Measurements from ENCODE around the gene SHC3.

SHC3 gene

DNA sequence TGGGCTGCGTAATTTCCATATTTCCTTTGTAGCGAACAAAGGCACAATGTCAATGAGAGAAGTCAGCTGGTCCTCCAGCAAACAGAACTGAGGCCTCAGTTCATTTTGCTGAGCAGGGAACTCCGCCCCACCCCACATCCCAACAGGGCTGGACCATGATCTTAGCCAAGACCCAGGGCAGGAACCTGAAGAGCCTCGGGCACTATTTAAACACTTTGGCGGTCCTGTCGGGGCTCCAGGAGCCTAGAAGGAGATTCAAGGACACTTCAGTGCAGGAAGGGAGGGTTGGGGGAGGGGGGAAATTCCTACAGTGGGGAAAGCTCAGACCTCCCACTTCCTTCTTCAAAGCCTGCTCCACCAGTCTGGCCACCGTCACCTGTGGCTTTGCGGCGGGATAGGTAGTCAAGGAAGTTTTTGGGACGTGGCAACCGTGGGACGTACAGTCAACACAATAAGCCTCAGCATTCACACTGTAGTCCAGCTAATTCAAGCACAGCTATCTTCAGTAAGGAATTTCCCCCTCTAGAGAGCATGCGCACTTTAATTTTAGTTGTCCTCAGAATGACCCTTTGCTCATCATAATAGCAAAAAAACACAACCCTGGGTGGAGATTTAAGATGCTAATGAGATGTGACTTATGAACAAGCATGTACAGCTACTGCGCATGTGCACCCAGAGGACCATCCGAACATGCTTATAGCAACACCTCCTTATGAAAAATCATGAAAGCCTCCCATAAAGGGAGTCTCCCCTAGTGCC lies 156.4 kb downstream of the SHC3 start:
- DNase-seq (ENCODE audit: low spot score), result no peak

DNA sequence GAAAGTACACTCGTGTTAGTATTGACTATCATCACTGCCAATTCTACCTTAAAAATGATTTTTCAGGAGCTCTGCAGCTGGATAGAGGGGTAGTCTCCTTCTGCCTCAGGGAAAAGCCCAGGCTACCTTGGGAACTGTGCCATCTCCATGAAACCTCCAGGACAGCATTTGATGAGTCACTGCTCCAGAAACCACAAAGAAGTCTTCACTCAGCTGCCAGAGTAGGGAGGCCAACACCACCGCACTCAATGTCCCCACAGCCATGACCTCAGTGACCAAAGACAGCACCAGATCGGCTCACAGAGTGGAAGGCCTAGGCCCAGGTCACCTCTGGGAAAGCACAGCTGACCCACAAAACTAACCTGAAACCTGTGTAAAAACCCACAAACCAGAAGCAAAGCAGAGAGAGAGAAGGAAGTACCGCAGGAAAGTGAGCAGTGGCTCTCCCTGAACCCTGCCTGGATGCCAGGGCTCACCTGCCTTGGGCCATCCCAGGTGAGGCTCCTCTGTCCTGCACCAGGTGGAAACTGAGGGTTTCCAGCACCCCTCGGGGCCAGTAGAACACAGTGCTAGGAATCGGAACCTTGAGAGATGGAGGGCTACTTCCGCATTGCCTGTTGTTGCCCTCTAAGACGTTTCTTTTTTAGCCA lies 157.3 kb downstream of the SHC3 start:
- DNase-seq (ENCODE audit: low spot score), result peak; percentile 39

DNA sequence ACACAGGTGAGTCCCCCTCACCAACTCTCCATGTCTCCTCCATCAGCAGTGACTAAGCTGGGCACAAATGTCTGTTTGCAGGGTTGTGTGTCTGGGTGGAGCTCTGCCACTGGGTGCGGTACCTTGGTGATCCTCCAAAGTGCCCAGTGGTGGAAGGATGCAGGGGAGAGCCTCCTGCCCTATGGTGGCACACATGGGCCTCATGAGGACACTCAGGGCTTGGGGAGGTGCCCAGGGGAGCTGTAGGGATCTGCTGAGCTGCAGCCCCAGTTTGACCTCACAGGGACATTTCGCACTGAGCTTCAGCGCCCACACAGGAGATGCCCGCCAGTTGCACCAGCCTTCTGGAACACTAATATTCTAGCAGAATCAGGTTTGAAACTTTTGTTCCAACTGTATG lies 157.9 kb downstream of the SHC3 start:
- DNase-seq (ENCODE audit: low spot score), result no peak

DNA sequence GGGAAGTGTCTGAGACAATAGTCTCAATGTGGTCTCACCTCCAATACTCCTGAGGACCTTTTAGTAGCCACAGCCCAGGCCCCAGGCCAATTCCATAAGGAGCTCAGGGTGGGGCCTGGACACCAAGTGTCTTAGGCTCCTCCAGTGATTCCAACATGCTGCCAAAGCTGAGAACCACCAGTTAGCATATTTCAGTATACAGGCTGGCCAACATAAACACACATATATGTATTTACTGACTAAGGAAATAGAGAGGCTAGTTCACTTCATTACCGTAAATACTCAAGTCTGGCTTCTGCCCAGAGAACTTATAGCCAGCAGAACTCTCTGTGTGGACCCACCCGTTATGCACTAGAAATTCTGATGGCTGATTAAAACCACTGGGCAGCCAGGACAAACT lies 163.3 kb downstream of the SHC3 start:
- no peak for DNase-seq (ENCODE audit: low spot score)

DNA sequence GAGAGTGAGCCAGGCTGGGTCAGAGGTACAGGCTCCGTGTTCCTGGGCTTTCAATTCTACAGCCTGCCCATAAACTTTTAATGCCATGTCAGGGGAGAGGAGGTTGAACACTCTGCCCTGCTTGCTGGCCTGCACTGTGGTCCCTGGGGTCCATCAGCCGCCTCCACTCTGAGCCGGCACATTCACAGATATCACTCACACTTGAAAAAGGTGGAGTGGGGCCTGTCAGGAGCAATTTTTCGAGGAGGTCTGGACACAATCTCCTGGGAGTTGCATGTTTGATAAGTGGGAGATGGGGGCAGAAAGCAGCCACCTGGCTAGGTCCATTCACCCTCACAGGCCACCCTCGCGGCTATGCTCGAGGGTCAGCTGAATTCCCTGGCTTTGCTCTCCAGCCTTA lies 164.5 kb downstream of the SHC3 start:
- no peak for DNase-seq (ENCODE audit: low spot score)

- no peak for DNase-seq (ENCODE audit: low spot score)
Observed at GRCh38 chr9:89013660-89014059, 165.0 kb downstream of the SHC3 start.

DNA sequence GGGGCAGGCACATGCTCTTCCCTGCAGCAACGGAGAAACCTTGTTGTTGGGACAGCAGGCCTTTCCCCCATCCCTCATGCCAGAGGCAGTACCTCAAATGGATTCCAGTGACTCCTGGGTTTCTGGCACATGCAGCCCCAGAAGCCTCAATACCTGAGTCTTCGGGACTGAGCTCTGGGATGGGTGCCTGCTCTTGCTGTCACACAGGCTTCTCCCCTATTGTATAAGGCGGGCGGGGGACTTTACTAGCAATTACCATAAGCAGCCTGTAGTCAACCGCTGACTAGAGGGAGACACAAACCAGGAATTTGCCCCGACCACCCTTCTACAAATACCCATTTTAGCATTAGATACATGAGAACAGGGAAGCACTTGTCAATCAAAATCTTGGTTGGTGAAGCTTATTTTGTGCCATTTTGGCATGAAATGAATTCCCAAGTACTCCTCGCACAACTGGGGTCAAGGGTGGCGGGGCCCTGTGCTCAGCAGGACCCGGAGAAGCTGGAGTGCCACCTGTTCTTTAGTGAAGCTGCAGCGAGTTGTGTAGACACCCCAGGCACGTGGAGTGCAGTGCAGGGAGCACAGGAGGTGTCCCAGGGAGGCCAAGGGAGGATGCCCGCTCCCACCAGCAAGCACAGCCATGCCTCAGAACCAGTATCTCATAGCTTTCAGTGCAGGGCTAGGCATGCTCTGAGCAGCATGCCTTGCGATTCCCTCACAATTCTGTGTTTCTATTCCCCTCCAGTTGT lies 166.2 kb downstream of the SHC3 start:
- DNase-seq (ENCODE audit: low spot score), result no peak

DNA sequence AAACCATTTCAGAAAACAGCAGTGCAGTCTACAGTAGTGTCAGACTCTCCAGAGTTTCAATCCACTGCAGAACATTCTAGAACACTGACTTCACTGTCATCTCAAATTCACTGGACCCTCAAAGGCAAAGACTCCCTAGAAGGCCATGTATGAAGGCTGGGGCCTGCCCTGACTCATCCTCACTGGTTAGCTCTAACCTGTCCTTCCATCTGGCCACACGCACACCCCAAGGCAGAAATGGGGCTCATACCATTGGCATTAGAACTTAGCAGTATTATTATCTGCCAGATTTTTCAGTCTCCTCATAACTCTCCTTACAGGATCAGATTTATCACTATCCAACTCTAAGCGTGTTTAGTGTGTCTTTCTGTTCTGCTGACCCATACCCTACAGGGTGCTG lies 166.9 kb downstream of the SHC3 start:
- DNase-seq (ENCODE audit: low spot score), result no peak

DNA sequence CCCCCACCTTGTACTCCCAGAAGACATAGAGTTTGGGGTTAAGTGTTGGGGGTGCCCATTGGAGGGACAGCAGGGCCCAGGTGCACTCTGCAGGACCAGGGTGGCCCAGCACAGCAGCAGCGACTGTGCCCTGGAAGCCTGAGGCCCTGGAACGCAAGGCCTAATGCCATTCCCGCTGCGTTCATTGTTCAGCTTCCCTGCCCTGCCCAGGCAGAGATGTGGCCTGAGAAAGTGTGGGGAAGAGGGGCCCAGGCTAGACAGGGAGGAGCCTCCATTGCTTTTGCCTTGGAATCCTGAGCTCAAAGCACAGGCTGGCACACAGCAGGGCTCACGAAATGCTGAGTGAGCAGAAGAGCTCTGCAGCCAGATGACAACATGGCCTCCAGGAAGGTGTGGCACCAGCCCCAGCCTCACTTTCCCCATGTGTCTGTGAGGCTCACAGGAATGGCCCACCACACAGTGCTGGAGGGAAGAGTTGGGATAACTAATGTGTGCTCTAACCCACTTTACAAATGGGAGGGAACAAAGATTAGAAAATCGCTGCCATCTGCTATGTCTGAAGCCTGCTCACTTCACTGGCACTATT lies 168.0 kb downstream of the SHC3 start:
- DNase-seq (ENCODE audit: low spot score), result no peak

- no peak for DNase-seq (ENCODE audit: low spot score)
Observed at GRCh38 chr9:89010056-89010455, 168.6 kb downstream of the SHC3 start.

GRCh38 chr9:89009546-89009840 lies 169.1 kb downstream of the SHC3 start:
- no peak for DNase-seq (ENCODE audit: low spot score)

- no peak for DNase-seq (ENCODE audit: low spot score)
Observed at GRCh38 chr9:89008744-89009545, 169.7 kb downstream of the SHC3 start.

GRCh38 chr9:89008055-89008743 lies 170.4 kb downstream of the SHC3 start:
- DNase-seq (ENCODE audit: low spot score), result no peak

DNA sequence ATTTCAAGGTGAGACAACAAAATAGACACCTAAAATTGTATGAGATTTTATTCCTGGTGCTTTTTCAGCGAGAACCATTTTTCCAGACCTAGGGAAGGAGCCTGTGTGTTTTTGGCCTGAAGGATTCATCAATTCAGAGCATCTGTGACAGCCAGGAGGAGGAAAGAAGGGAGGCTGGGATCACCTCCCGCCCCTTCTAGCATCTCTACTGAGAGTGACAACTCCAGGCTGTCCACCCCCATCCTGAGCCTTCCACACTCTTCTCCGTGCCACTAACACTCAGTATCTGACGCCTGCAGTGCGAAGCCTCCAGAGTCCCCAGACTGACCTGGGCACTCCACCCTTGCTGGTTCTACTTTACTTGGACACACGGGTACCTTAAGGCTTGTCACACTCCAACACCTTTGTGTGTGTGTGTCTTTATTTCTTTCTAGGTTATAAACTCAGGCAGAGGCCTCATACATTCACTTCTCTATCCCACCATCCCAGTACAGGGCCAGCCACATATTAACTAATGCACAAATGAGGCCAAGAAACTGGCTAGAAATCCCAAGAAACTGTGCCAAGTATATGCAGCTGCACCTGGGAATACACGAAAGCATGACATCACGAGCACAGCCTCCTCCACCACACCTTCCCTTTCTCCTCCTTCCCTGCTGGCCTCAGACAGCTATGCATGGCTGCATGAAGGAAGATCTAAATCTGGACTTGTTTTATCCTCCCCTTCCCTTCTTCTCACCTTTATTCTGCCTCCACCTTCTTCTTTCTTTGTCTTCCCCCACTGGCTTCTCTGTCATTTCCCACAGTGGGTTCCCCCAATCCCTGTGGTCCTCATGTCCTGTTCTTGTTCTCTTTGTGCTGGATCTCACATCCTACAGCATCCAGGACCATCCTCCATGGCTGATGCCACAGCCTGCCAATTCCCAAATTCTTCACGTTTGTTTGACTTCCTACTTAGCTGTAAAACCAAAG lies 171.3 kb downstream of the SHC3 start:
- DNase-seq (ENCODE audit: low spot score), result no peak

- no peak for DNase-seq (ENCODE audit: low spot score)
Observed at GRCh38 chr9:89006267-89006666, 172.4 kb downstream of the SHC3 start.

GRCh38 chr9:89005323-89005722 lies 173.3 kb downstream of the SHC3 start:
- no peak for DNase-seq (ENCODE audit: low spot score)

DNA sequence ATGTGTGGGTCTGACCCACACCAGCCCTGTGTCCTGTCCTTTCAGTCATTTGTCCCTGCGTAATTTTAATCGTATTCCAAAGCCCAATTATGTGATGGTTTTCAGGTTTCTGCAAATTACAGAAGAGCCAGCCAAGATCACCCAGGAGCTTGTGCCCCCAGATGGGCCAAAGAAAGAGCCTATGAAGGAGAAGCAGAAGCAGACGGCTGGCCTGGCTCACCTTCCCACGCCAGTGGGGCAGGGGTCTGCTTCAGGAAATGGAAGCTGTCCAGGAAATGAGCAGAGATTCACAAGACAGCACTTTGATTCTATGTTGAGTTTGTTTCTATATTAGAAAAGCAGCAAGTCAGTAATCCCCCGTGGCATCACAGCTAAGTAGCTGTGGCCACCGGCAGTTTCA lies 175.6 kb downstream of the SHC3 start:
- DNase-seq (ENCODE audit: low spot score), result no peak

GRCh38 chr9:89001917-89002540 lies 176.6 kb downstream of the SHC3 start:
- DNase-seq (ENCODE audit: low spot score), result no peak

GRCh38 chr9:89000973-89001916 lies 177.4 kb downstream of the SHC3 start:
- DNase-seq (ENCODE audit: low spot score), result peak; percentile 78

All from RKO (cell line).